DOHH2 (cell line): Measurements from ENCODE around the gene PPP2R2C.

ENCODE experiments used
- EZH2phosphoT487 ChIP-seq: fragments of 200-600 bp; sonication (generic); IDR thresholded peaks from 2 replicates; pipeline ENCODE4 v1.6.1; 2017; ENCODE audit warnings: borderline replicate concordance, mild to moderate bottlenecking, antibody characterized with exemption, low read length, moderate library complexity, mixed read lengths
- TF ChIP-seq, protein P1 (sequence below): fragments of 200-600 bp; sonication (generic); IDR thresholded peaks from one replicate; pipeline ENCODE4 v1.5.1; 2014; ENCODE audit warnings: antibody characterized with exemption, mild to moderate bottlenecking, low read depth, low read length; ENCODE audit not compliant: poor library complexity, severe bottlenecking

GRCh38 chr4:6472008-6472386, 417 bp downstream of the PPP2R2C start:
- TF ChIP-seq, protein P1, sequence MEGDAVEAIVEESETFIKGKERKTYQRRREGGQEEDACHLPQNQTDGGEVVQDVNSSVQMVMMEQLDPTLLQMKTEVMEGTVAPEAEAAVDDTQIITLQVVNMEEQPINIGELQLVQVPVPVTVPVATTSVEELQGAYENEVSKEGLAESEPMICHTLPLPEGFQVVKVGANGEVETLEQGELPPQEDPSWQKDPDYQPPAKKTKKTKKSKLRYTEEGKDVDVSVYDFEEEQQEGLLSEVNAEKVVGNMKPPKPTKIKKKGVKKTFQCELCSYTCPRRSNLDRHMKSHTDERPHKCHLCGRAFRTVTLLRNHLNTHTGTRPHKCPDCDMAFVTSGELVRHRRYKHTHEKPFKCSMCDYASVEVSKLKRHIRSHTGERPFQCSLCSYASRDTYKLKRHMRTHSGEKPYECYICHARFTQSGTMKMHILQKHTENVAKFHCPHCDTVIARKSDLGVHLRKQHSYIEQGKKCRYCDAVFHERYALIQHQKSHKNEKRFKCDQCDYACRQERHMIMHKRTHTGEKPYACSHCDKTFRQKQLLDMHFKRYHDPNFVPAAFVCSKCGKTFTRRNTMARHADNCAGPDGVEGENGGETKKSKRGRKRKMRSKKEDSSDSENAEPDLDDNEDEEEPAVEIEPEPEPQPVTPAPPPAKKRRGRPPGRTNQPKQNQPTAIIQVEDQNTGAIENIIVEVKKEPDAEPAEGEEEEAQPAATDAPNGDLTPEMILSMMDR = no peak
- TF ChIP-seq EZH2phosphoT487 = no peak
